Progenitor cell of endocrine pancreas (in vitro differentiated cells): ENCODE measurements around the gene RPP14. TPM values are rescaled to one million over a fixed set of nuclear protein-coding genes. Genes with fewer than 3 reads are reported as not detected.

Source experiments
- DNase-seq: peaks from one replicate; pipeline ENCODE4 v3.0.0; 2021; ENCODE audit warnings: low spot score; ENCODE audit not compliant: unreplicated experiment
- H3K27ac Mint-ChIP-seq: 2 replicates; pipeline ENCODE4 v1.8.0; 2021; ENCODE audit warnings: mild to moderate bottlenecking, moderate library complexity, mixed read lengths
- H3K27me3 Mint-ChIP-seq: 2 replicates; pipeline ENCODE4 v1.8.0; 2021; ENCODE audit warnings: mixed read lengths
- H3K36me3 Mint-ChIP-seq: 2 replicates; pipeline ENCODE4 v1.8.0; 2022; ENCODE audit warnings: mixed read lengths; ENCODE audit not compliant: insufficient read depth
- H3K4me1 Mint-ChIP-seq: 2 replicates; pipeline ENCODE4 v1.8.0; 2021; ENCODE audit warnings: low read depth, mixed read lengths
- H3K4me3 Mint-ChIP-seq: 2 replicates; pipeline ENCODE4 v1.8.0; 2021; ENCODE audit warnings: low read depth, mild to moderate bottlenecking, moderate library complexity, mixed read lengths
- H3K9me3 Mint-ChIP-seq: 2 replicates; pipeline ENCODE4 v1.8.0; 2021; ENCODE audit warnings: low read depth, mixed read lengths
- CTCF ChIP-seq: fragments of 200-600 bp; sonication (generic); IDR thresholded peaks from one replicate; pipeline ENCODE4 v1.5.0; 2021; ENCODE audit warnings: antibody characterized with exemption, mild to moderate bottlenecking; ENCODE audit not compliant: unreplicated experiment
- total RNA-seq: library from RNA; stranded (reverse); gene quantifications from 2 replicates; pipeline ENCODE4 v1.2.1, GENCODE V29; 2021

Gene RPP14
- total RNA-seq, 1 donor from 2014 or later = 26.0 TPM

DNA sequence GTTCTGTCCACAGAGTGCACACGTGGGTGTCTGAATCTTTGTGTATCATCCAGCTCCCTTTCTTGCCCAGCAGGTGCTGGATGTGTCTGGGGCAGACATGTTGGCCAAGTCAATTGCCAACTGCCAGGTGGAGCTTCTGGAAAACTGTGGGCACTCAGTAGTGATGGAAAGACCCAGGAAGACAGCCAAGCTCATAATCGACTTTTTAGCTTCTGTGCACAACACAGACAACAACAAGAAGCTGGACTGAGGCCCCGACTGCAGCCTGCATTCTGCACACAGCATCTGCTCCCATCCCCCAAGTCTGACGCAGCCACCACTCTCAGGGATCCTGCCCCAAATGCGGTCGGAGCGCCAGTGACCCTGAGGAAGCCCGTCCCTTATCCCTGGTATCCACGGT lies 12.5 kb upstream of the RPP14 start:
- H3K36me3 Mint-ChIP-seq = peaks cover 8% of the 10 kb centered on the region
- H3K27ac Mint-ChIP-seq = no peak overlapping the region
- no peaks in the 10 kb centered on the region for H3K27me3 Mint-ChIP-seq
- H3K9me3 Mint-ChIP-seq = no peaks in the 10 kb centered on the region
- no peaks in the 10 kb centered on the region for H3K4me1 Mint-ChIP-seq
- no peak overlapping the region for H3K4me3 Mint-ChIP-seq
- DNase-seq = no peak
- no peak for TF ChIP-seq CTCF

- Mint-ChIP-seq H3K27me3 (peaks cover 1% of the 10 kb centered on the region), H3K4me3 (no peak overlapping the region), H3K36me3 (peaks cover 8% of the 10 kb centered on the region), H3K4me1 (no peaks in the 10 kb centered on the region), H3K9me3 (no peaks in the 10 kb centered on the region), H3K27ac (no peak overlapping the region)
- no peak for TF ChIP-seq CTCF
- DNase-seq = no peak
Observed at GRCh38 chr3:58296269-58296668, 9.8 kb upstream of the RPP14 start.

DNA sequence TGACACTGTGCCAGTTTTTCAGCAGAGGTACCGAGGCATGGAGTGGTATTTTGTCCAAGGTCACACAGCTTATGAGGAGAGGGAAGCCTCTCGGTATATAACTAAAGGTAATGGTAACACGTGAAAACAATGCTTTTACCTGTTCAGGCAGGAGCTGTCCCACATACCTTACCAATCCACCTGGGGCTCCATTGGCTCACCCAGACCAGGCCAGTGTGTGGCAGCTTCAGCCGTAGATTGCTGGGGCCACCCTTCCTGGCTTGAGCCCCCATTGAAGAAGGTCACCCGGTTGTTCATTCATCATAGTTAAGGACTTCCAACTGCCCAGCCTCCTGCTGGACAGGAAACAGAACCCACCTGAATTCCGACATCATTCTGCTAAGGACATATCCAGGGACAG lies 9.2 kb upstream of the RPP14 start:
- Mint-ChIP-seq H3K36me3 (peaks cover 8% of the 10 kb centered on the region), H3K27ac (no peak overlapping the region), H3K27me3 (peaks cover 4% of the 10 kb centered on the region), H3K4me3 (no peak overlapping the region), H3K9me3 (no peaks in the 10 kb centered on the region), H3K4me1 (no peaks in the 10 kb centered on the region)
- DNase-seq = no peak
- TF ChIP-seq CTCF = no peak

- Mint-ChIP-seq H3K36me3 (peaks cover 4% of the 10 kb centered on the region), H3K27me3 (peaks cover 10% of the 10 kb centered on the region), H3K4me3 (no peak overlapping the region), H3K9me3 (no peaks in the 10 kb centered on the region), H3K4me1 (no peaks in the 10 kb centered on the region), H3K27ac (no peak overlapping the region)
- DNase-seq = no peak
- TF ChIP-seq CTCF = no peak
Observed at GRCh38 chr3:58298190-58298589, 7.9 kb upstream of the RPP14 start.

DNA sequence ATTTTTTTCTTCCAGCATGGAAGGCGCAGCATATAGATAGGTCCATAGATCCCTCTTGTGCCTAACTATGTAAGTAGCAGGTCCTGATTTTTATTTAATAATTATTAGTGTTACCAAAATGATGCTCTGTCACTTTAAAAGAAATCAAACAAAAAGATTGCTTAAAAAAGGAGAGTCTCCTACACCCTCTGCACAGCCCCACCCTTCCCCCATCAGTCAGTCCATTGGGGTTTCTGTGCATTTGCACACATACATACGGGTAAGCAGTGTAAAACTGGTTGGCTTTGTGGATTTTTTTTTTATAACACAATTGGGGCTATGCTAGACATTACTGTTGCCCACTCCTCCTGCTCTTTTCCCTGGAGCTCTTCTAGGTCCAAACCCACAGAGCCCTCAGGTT lies 7.0 kb upstream of the RPP14 start:
- peaks cover 10% of the 10 kb centered on the region for H3K27me3 Mint-ChIP-seq
- no peak overlapping the region for H3K4me3 Mint-ChIP-seq
- no peak overlapping the region for H3K27ac Mint-ChIP-seq
- H3K4me1 Mint-ChIP-seq = no peaks in the 10 kb centered on the region
- TF ChIP-seq CTCF = no peak
- DNase-seq = no peak
- H3K36me3 Mint-ChIP-seq = peaks cover 3% of the 10 kb centered on the region
- H3K9me3 Mint-ChIP-seq = no peaks in the 10 kb centered on the region
